ENCODE results near the gene NQO2.

Gene NQO2

GRCh38 chr6:2970034-2970685 lies 29.5 kb upstream of the NQO2 start:
- no peak overlapping the region for H2BK15ac ChIP-seq (ENCODE audit: low read depth, poor library complexity, severe bottlenecking)
- H2BK120ac ChIP-seq (ENCODE audit: low read depth, low read length), result no peak overlapping the region
- H3K9ac ChIP-seq (ENCODE audit: low read length), result peak overlapping the region; percentile 93
- H3K4me3 ChIP-seq (ENCODE audit: insufficient read depth in 1 of 2, low read depth in 1 of 2, low read length in 2 of 2), result peak overlapping the region in 1 of 2 experiments; percentile 85
- peaks cover 12% of the 10 kb centered on the region for H3K79me1 ChIP-seq (replicated peaks; ENCODE audit: low read length, poor library complexity, severe bottlenecking)
- H2AK5ac ChIP-seq (ENCODE audit: low read length, severe bottlenecking), result no peak overlapping the region
- WGBS, result 33% methylated on average over 8 of the region's 10 CpGs
- H3K27ac ChIP-seq (ENCODE audit: low read length, poor library complexity, severe bottlenecking), result peak overlapping the region; percentile 17
- H3K9me3 ChIP-seq (ENCODE audit: control insufficient read depth, low read length), result no peaks in the 10 kb centered on the region
- peaks cover 2 to 7% of the 10 kb centered on the region in 2 experiments for H3K36me3 ChIP-seq (ENCODE audit: control insufficient read depth in 1 of 2, insufficient read depth in 2 of 2, low read depth in 1 of 2, low read length in 2 of 2)
- H2AFZ ChIP-seq (ENCODE audit: low read depth, low read length), result no peak overlapping the region
- peak overlapping the region; percentile 75 for H4K8ac ChIP-seq (ENCODE audit: low read length)
- peaks cover 9% of the 10 kb centered on the region for H3K4me1 ChIP-seq (ENCODE audit: control insufficient read depth, insufficient read depth, low read depth, low read length)
- no peak overlapping the region for H3K14ac ChIP-seq (ENCODE audit: low read length in 2 of 2)
- H4K91ac ChIP-seq (ENCODE audit: low read length), result peak overlapping the region; percentile 18
- H3K27me3 ChIP-seq (ENCODE audit: control insufficient read depth in 1 of 2, insufficient read depth in 1 of 2, low read length in 2 of 2), result no peaks in the 10 kb centered on the region
- peak overlapping the region in 1 of 2 experiments; percentile 23 for H3K23ac ChIP-seq (ENCODE audit: low read length in 2 of 2)
- H2BK12ac ChIP-seq (ENCODE audit: low read length in 2 of 2), result no peak overlapping the region
- no peak overlapping the region for H3K4ac ChIP-seq (ENCODE audit: low read depth in 1 of 2, low read length in 2 of 2)
- peak overlapping the region in 1 of 2 experiments; percentile 13 for H3K18ac ChIP-seq (ENCODE audit: low read depth in 1 of 2, low read length in 2 of 2)
- peak overlapping the region; percentile 89 for H3K4me2 ChIP-seq (ENCODE audit: low read length, poor library complexity, severe bottlenecking)
- peak; percentile 38 for DNase-seq
- no peak overlapping the region for H2BK5ac ChIP-seq (ENCODE audit: low read depth, low read length, poor library complexity, severe bottlenecking)

- WGBS, result under 1% methylated on average over 28 of the region's 80 CpGs
- peak overlapping the region; percentile 89 for H3K4me2 ChIP-seq (ENCODE audit: low read length, poor library complexity, severe bottlenecking)
- peak overlapping the region; percentile 57 for H2BK5ac ChIP-seq (ENCODE audit: low read depth, low read length, poor library complexity, severe bottlenecking)
- DNase-seq, result peak; percentile 65
- H3K4me1 ChIP-seq (ENCODE audit: control insufficient read depth, insufficient read depth, low read depth, low read length), result peaks cover 9% of the 10 kb centered on the region
- H4K91ac ChIP-seq (ENCODE audit: low read length), result peak overlapping the region; percentile 90
- no peaks in the 10 kb centered on the region for H3K9me3 ChIP-seq (ENCODE audit: control insufficient read depth, low read length)
- peak overlapping the region; percentile 87 to 90 for H3K18ac ChIP-seq (ENCODE audit: low read depth in 1 of 2, low read length in 2 of 2)
- H2BK120ac ChIP-seq (ENCODE audit: low read depth, low read length), result peak overlapping the region; percentile 93
- H3K27ac ChIP-seq (ENCODE audit: low read length, poor library complexity, severe bottlenecking), result peak overlapping the region; percentile 50
- peak overlapping the region; percentile 87 for H4K8ac ChIP-seq (ENCODE audit: low read length)
- no peaks in the 10 kb centered on the region for H3K27me3 ChIP-seq (ENCODE audit: control insufficient read depth in 1 of 2, insufficient read depth in 1 of 2, low read length in 2 of 2)
- peaks cover 2 to 7% of the 10 kb centered on the region in 2 experiments for H3K36me3 ChIP-seq (ENCODE audit: control insufficient read depth in 1 of 2, insufficient read depth in 2 of 2, low read depth in 1 of 2, low read length in 2 of 2)
- H2BK15ac ChIP-seq (ENCODE audit: low read depth, poor library complexity, severe bottlenecking), result peak overlapping the region; percentile 68
- no peak overlapping the region for H2AK5ac ChIP-seq (ENCODE audit: low read length, severe bottlenecking)
- H2AFZ ChIP-seq (ENCODE audit: low read depth, low read length), result peak overlapping the region; percentile 36
- peak overlapping the region; percentile 80 to 98 for H3K4ac ChIP-seq (ENCODE audit: low read depth in 1 of 2, low read length in 2 of 2)
- peaks cover 10% of the 10 kb centered on the region for H3K79me1 ChIP-seq (replicated peaks; ENCODE audit: low read length, poor library complexity, severe bottlenecking)
- H3K23ac ChIP-seq (ENCODE audit: low read length in 2 of 2), result peak overlapping the region in 1 of 2 experiments; percentile 80
- peak overlapping the region in 1 of 2 experiments; percentile 90 for H2BK12ac ChIP-seq (ENCODE audit: low read length in 2 of 2)
- peak overlapping the region; percentile 93 for H3K9ac ChIP-seq (ENCODE audit: low read length)
- H3K4me3 ChIP-seq (ENCODE audit: insufficient read depth in 1 of 2, low read depth in 1 of 2, low read length in 2 of 2), result peak overlapping the region; percentile 81 to 85
- peak overlapping the region in 1 of 2 experiments; percentile 18 for H3K14ac ChIP-seq (ENCODE audit: low read length in 2 of 2)
Observed at GRCh38 chr6:2970753-2971419, 28.8 kb upstream of the NQO2 start.

GRCh38 chr6:2971420-2972218 lies 28.1 kb upstream of the NQO2 start, which contains the start of gene SERPINB6:
TSS of gene SERPINB6 (minus strand) at chr6:2971567. CDS start at chr6:2959332, 12,235 bp downstream.
- Histone ChIP-seq H3K4me2 (ENCODE audit: low read length, poor library complexity, severe bottlenecking) (peak within 1 kb of the TSS; percentile 89), H2BK120ac (ENCODE audit: low read depth, low read length) (peak within 1 kb of the TSS; percentile 93), H3K4me1 (ENCODE audit: control insufficient read depth, insufficient read depth, low read depth, low read length) (peaks cover 10% of the 10 kb centered on the region), H2AFZ (ENCODE audit: low read depth, low read length) (peak within 1 kb of the TSS; percentile 36), H2BK15ac (ENCODE audit: low read depth, poor library complexity, severe bottlenecking) (peak within 1 kb of the TSS; percentile 68), H3K27ac (ENCODE audit: low read length, poor library complexity, severe bottlenecking) (peak within 1 kb of the TSS; percentile 89), H2BK5ac (ENCODE audit: low read depth, low read length, poor library complexity, severe bottlenecking) (peak within 1 kb of the TSS; percentile 57), H3K14ac (ENCODE audit: low read length in 2 of 2) (peak within 1 kb of the TSS in 1 of 2 experiments; percentile 20), H3K4ac (ENCODE audit: low read depth in 1 of 2, low read length in 2 of 2) (peak within 1 kb of the TSS; percentile 85 to 98), H3K4me3 (ENCODE audit: insufficient read depth in 1 of 2, low read depth in 1 of 2, low read length in 2 of 2) (peak within 1 kb of the TSS; percentile 81 to 85), H3K23ac (ENCODE audit: low read length in 2 of 2) (peak within 1 kb of the TSS in 1 of 2 experiments; percentile 83), H3K27me3 (ENCODE audit: control insufficient read depth in 1 of 2, insufficient read depth in 1 of 2, low read length in 2 of 2) (no peaks in the 10 kb centered on the region), H3K9me3 (ENCODE audit: control insufficient read depth, low read length) (no peaks in the 10 kb centered on the region), H4K8ac (ENCODE audit: low read length) (peak within 1 kb of the TSS; percentile 87), H4K91ac (ENCODE audit: low read length) (peak within 1 kb of the TSS; percentile 90), H3K36me3 (ENCODE audit: control insufficient read depth in 1 of 2, insufficient read depth in 2 of 2, low read depth in 1 of 2, low read length in 2 of 2) (peaks cover 0 to 7% of the 10 kb centered on the region in 2 experiments), H2BK12ac (ENCODE audit: low read length in 2 of 2) (peak within 1 kb of the TSS in 1 of 2 experiments; percentile 90), H2AK5ac (ENCODE audit: low read length, severe bottlenecking) (no peak within 1 kb of the TSS), H3K79me1 (replicated peaks; ENCODE audit: low read length, poor library complexity, severe bottlenecking) (peaks cover 7% of the 10 kb centered on the region), H3K18ac (ENCODE audit: low read depth in 1 of 2, low read length in 2 of 2) (peak within 1 kb of the TSS; percentile 90 to 94), H3K9ac (ENCODE audit: low read length) (peak within 1 kb of the TSS; percentile 93)
- DNase-seq, result peak; percentile 87
- WGBS, result 8% methylated on average over 51 of the region's 63 CpGs
